Stimulated activated CD4-positive, alpha-beta T cell treated with anti-CD3 and anti-CD28 coated beads, Interleukin-12 subunit alpha, Interleukin-12 subunit beta, amount 100 ng/mL, for 48 hours (primary cell): Measurements from ENCODE around the gene CDKN2A.

Experiments used
- DNase-seq, 3 donors: peaks; one replicate each; pipeline ENCODE4 v3.0.0-alpha.2; 2020; ENCODE audit warnings: low read depth in 2 of 3, low spot score in 1 of 3

CDKN2A gene

DNA sequence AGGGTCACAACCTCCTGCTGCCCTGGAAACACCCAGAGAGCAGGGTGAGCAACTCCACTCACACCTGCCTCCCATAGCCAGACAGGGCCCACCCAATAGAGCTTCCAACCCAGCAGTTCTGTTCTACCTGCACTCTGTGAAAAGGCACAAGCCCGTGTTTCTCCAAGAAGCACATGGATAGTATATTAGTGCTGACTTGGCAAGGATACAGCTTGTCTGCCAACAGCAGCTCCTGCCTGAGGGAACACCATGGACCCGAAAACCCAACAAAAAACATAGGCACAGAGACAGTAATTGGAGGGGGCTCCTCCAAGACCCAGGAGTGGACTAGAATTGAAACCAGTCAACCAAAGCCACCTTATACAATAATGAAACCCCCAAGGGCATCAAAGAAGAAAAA lies 48.6 kb downstream of the CDKN2A start:
- no peak for DNase-seq

DNA sequence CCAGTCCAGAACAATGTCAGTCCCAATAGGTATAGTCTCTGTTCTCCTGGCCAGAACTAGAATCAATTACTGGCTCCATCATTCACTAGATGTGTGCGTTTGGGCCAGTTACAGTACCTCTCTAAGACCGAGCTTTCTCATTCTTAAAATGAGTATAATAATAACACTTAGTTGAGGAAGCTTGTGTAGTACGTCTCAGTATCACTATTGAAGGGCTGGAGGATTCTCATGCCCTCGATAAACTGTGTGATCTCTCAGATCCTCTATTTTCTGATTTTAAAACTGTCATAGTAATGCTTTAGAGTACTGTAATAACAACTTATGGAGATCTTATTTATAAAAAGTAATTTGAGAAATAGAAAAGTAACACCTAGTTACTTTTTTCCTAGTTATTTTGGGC lies 50.7 kb downstream of the CDKN2A start:
- no peak for DNase-seq

DNA sequence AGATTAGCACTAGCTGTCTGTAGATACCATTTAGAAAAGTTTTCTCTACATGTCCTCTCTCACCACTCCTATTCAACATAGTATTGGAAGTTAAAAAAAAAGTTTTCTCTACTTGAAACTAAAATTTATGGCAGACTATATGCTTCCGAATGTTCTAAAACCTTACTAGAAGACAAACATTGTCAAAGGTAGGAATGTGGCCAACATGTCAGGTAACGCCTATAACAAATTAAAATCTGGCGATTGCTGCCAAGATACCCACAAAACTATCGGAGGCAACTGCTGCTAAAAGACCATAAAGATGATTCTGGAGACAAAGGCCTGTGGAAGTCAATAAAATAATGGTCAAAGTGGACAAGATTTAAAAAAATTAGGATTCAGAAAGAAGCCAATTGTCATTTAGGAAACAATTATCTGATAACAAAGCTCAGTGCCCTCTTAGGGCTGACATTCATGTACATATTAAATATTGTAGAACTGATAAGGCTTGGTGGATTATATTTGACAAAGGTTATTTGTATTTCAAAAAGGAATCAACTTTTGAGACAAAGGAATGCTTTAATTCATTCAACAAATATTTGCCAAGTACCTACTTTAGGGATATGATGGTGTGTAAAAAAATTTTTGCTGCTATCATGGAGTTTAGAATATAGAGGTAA lies 52.7 kb downstream of the CDKN2A start:
- DNase-seq = no peak

DNA sequence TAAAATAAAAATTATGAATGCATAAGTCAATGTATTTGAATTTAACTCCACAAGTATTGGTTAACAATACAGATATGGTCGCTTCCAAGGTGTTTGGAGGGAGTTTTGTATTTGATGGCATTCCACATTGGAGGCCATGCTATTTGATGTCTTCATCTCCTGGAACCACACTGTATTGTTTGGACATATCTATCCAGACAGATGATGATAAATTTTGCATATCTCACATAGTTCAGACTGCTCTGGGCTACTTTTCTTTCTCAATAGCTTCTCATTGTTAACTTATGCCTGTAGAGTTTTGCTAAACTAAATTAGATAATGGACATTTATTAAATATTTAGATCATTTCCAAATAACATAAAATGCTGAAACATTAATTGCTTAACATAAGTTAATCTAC lies 58.0 kb downstream of the CDKN2A start:
- DNase-seq = no peak

DNA sequence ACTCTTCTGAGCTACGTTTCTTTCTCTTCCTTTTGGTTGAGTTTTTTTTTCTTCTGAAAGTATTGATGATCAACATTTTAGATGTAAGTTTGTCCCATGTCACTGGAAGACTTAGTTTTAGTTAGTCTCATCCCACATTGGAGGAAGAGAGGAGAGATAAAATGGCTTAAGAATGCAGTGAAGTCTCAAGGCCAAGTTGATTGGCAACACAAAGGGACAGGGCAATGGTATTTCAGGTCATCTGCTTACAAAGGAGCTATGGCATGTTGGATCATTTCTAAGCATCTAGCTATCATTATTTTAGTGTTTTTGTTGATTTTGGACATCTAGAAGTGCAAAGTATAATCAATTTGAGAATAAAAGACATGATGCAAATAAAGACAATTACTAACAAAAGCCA lies 58.6 kb downstream of the CDKN2A start:
- DNase-seq = no peak

DNA sequence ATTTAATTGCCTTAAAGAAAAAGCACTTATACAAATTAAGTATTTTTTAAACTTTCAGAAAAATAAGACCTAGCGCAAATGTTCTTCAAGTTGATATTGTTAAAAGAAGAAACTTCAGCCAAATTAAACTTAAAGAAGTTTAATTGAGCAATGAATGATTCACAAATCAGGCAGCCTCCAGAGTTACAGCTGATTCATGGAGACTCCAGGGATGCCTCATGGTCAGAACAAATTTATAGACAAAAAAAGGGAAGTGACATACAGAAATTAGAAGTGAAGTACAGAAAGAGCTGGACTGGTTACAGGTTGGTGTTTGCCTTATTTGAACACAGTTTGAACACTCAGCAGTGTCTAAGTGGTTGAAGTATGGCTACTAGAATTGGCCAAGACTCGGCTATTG lies 60.3 kb downstream of the CDKN2A start:
- DNase-seq = no peak

DNA sequence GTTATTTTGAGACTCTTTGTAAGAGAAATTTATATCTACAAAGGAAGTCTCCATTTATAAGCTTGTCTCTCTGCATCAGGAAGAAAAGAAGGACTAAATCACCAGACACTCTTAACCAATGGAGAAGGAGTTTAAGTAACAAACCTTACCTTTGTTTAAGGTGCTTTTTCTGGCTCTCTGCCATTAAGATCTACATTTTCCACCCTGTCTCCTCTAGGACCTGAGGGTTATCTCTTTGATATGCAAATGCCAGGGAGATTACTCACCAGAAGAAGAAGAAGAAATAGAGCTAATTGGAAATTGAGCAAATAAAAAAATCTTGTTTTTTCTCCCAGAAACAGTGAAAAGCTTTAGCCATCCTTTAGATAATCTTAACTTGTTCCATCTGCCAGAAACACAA lies 60.9 kb downstream of the CDKN2A start:
- DNase-seq = no peak

DNA sequence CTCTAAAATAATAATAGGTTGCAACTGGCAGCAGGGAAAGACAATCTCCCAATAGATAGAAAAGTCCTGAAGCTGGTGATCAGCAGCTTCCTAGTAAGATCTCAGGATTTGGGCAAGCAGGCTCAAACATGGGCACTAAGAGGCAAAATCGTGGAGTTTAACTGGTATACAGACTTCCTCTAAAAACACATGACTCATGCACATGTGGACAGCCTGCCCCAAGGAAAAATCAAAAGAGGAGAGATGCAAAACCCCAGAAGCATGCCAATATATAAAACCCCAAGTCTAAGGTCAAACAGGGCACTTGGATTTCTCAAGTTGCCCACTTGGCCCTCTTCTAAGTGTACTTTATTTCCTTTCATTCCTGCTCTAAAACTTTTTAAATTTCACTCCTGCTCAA lies 62.8 kb downstream of the CDKN2A start:
- no peak for DNase-seq

DNA sequence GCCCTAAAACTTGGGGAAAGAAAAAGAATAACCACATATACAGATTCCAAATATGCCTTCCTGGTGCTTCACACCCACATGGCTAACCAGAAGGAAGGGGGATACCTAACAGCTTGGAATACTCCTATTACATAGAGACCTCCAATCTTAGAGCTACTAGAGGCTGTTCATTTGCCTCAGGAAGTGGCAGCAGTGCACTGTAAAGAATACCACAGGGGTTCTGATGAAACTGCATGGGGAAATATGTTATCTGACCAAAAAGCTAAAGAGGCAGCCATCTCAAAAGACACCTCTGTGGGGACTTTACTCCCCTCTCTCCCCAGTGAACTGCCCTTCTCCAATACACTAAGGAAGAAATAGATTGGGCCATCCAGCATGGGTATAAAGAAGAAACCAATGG lies 66.4 kb downstream of the CDKN2A start:
- no peak for DNase-seq

DNA sequence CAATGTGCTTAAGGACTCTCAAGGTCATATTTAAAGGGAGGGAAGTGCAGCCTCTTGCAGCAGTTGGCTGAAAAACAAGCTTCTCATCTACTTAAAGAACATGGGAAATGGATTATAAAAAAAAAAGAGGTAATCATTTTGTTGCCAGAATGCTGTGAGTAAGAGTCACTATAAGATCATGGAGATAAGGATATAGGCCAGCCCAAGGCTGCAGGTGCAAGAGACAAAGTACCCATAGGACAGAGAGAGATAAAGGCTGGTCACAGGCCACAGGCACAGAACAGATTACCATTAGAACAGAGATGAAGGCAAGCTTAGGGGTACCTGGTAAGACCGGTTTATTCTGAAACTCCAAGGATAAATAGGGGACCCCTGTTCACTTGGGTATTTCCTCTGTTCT lies 70.5 kb downstream of the CDKN2A start:
- DNase-seq = no peak

DNA sequence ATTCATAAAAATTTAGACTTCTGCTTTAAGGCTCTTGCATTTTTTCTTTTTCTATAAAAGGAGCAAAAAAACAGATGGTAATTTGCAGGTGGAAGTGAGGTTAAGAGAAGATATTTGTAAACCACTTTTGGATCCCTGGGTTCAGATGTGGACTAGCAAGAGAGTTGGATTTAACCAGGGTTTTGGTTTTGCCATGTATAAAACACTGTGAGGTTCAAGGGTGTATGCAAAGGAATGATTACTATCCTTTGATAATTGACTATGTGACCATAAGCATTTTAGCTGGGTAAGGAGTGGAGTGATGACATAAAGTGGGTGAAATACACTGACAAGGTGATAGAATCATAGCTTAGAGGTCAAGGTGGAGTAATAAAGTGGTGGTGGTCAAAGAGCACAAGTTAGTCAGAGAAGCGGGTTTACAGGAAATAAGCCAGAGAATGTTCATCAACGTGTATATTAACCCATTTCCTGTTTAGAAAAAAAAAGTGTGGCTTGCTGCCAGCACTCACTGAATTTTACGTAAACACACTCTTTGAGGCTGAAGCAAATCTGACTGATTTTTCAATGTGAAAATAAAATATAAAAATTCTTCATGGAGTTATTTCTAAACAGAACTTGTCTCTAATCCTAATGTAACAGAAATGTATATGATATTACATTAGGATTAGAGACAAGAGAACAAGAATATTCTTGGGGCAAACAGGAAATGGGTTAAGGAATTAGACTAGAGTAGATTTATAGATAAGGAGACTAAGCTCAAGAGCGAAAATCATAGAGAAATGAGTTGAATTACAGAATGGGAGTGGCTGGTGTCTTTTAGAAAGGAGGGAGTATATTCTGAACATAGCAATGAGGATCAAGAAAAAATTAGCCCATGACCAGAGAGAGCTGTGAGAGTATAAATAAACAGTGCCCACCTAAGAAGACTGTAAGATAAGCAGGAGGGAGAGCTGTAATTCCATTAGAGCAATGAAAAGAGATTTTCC lies 74.5 kb downstream of the CDKN2A start:
- DNase-seq = peak in 1 of 3 donors; percentile 1
